Fibroblast of skin of scalp (primary cell): ENCODE results near the gene CD1D. TPM values are rescaled to one million over a fixed set of nuclear protein-coding genes. Genes with fewer than 3 reads are reported as not detected.
"Not testable (repeated sequence)": the region's sequence is repeated elsewhere in the genome, so short reads cannot be mapped to it uniquely, and the experiment has no call there.

Experiments
- DNase-seq: peaks from one replicate; pipeline ENCODE4 v3.0.0-alpha.2; 2013
- polyA plus RNA-seq, 2 experiments: library from polyadenylated mRNA; unstranded; fragments of 120-200 nt; gene quantifications; one replicate each; pipeline ENCODE4 v1.2.1, GENCODE V29; 2013; ENCODE audit not compliant: insufficient read length in 2 of 2

The CD1D gene
- 0.08 TPM for polyA plus RNA-seq (2013, experiment 1 of 2; ENCODE audit: insufficient read length)
- 0.07 TPM for polyA plus RNA-seq (2013, experiment 2 of 2; ENCODE audit: insufficient read length)

DNA sequence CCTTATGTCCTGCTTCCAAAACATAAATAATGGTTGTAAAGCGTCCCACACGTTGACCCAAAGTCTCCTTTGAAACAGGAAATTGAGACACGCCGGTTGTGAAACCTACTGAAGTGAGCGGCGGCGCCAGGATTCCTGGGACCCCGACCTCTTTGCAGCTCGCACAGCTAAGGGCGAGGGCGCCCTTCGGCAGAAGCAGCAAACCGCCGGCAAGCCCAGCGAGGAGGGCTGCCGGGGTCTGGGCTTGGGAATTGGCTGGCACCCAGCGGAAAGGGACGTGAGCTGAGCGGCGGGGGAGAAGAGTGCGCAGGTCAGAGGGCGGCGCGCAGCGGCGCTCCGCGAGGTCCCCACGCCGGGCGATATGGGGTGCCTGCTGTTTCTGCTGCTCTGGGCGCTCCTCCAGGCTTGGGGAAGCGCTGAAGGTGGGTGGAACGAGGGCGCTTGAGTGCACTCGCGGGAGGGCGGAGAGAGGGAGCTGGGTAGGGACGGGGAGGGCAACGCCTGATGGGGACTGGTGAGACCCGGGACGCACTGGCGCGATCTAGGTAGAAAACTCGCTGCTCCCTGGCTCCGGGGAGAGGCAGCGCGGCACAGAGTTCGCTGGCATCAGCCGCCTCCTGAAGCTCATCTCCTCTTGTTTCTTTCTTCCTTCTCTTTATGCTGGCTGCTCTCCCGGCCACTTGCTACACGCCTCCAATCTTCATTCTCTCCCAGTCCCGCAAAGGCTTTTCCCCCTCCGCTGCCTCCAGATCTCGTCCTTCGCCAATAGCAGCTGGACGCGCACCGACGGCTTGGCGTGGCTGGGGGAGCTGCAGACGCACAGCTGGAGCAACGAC is at the start of gene CD1D:
TSS of gene CD1D (plus strand) at position 155 of the 836 bp plus-strand sequence. CDS start at position 362, 207 bp downstream.
- DNase-seq: no peak

- DNase-seq: no peak
These were observed 49.5 kb upstream of the CD1D start for GRCh38 chr1:158131217-158131616.

DNA sequence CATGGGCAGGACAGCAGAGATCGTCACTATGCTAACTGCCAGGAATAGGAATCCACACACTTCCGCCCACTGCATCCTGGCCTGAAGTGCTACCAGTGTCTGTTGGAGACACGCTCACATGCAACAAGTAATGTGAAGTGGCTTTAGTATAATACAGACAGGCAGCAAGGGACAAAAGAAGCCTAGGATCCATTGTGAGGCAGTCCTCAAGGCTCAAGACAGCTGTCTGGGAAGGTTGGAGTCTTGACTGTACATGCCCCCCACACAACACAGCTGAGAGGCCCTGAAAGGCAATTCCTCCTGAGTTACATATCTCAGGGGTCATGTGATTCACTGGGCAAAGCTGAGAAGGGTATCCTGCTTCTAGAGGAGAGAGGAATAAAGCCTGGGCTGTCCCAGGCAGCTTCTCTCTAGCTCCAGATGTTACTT is 39.9 kb upstream of the CD1D start:
- no peak for DNase-seq

- DNase-seq: peak; percentile 51
These were observed 35.4 kb upstream of the CD1D start for GRCh38 chr1:158145173-158145719.

GRCh38 chr1:158146165-158146564 is 34.5 kb upstream of the CD1D start:
- peak; percentile 9 for DNase-seq

DNA sequence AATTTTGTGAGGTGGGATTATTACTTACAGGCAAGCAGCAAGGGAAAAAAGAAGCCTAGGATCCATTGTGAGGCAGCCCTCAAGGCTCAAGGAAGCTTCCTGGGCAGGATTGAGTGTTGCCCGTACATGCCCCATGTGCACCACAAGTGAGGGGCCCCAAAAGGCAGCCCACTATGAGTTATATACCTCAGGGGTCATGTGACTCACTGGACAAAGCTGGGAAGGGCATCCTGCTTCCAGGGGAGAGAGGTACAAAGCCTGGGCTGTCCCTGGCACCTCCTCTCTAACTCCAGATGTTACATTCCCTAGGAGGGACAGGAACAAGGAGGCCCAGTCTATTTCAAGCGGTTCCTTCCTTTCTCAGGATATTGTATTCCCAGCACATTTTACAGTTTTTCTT is 34.0 kb upstream of the CD1D start:
- DNase-seq: no peak

GRCh38 chr1:158147401-158147800 is 33.3 kb upstream of the CD1D start:
- no peak for DNase-seq

GRCh38 chr1:158147869-158148268 is 32.8 kb upstream of the CD1D start:
- DNase-seq: no peak

DNA sequence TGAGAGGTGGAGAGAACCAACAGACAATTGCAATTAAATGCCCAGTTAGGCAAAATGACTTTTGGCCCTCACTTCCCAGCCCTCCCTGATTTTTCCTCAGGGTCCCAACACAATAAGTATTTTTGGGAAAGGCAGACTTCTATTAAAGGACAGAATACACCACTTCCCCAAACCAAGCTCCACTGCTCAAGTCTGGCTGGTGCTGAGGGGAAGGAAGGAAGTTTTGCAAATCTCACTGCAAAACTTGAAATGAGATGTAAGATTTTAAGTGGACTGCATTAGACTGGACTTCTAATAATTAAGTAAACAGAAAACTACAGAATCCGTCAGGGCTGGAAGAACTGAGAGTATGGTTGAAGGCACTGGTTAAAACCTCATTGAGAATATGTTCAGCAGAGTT is 32.2 kb upstream of the CD1D start:
- no peak for DNase-seq

DNA sequence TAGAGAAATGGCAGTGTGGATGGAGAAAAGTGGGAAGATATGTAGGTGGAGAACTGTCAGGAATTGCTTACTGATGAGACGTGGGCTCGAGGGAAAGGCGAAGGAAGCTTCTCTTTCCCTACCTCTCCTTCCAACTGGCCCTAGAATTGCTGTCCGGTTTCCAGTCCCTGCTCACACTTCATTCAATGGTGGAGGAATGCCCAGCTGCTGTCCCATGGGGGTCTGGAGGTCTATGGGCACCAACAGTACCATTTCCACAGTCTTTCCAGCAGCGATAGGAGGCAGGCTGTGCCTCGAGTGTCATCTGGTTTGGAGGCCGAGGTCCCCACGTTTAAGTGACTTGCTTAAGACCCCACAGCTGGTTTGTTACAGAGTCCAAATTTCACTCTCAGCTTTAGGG is 31.5 kb upstream of the CD1D start:
- no peak for DNase-seq

DNA sequence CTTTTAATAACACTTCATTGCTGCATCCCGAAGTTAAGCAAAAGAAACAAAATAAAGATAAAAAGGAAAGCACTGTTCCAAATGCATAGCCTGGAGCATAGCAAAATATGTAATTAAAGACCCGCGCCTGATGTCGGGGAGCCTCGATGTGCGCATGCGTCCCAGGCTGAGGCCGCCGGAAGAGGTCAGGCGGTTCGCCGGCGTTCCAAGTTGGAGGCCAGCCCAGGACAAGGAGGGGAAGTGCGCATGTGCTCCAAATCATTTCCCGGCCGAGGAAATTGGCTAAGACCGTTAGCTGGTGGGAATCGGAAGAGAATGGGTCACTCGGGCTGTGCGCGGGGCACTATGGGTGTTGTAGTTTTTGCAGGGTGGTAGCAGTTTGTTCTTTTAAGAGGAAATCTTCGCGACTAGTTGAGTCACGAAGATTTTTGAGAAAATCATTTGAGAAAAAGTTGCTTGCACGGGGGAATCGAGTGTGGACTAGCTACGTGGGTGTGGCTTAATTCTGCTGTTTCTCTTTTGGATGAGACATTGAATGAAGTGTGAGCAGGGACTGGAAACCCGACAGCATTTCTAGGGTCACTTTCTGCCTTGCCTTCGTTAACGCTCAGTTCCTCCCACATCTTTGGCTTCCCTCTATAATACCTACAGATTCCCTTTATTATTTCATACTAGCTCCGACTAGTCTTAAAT is 31.0 kb upstream of the CD1D start:
- DNase-seq: peak; percentile 98

DNA sequence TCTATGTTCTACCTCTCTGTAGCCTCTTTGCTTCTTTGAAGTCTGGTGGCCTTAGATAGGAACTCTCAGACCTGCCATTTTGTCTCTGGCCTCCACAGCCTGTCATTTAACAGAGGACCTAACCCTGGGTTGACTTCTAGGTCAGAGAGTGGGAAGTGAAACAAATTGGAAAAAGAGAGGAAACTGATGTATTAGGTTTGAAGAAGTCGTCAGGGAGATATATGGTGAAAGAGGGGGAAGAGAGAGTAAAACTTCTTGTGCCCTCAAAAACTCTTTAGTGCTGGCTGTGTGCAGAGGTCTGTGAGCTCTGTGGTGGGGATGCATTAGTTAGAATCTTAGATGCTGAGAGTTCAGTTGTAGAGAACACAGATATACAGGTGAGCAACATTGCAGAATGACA is 30.2 kb upstream of the CD1D start:
- no peak for DNase-seq

DNA sequence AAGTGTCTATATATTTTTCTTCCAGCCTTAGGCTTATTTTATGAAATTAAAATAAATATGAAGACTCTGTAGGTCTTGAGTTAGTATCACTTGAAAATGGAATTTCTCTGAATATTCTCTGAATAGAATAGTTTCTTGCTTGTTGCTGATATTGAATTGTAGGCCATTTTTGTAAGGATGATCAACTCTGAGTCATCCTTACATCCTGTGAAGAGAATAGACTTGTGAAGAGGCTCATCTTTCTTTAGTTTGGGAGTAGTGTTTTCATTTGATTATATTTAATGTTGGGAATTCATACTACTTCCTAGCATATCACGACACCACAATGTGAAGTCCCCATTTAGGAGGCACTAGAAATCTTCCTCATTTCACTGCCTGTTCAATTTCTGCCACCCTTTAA is 27.5 kb upstream of the CD1D start:
- DNase-seq: no peak

DNA sequence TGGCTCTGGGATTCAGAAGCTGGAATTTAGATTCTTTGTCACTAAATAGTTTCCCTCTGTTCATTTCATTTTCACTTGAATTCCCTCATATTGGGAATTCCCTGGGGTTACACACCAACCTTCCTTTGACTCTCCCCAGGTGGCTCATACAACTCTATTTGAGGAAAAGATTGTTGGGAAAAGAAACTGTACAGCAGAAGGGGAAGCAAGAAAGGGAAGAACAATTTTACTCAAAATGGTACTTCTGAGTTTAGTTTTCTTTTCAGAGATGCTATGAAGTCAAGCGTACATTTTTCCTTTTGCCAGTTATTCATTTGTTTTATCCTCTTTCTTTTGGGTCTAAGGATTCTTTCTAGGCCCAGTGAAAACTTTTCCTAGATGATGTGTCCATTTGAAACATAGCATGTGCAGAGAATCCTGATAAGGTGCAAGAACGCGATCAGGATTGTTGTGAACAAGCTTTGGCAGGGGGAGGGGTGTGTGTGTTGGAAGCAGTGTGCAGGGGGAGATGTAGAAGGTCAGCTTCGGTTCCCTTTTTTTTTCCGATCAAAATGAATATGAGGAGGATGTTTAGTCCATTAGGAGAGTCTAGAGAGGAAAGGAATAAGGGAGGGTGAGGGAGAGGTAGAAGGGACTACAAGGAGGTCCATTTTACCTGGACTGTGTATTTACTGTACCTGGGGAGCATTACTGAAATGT is 26.8 kb upstream of the CD1D start:
- no peak for DNase-seq

DNA sequence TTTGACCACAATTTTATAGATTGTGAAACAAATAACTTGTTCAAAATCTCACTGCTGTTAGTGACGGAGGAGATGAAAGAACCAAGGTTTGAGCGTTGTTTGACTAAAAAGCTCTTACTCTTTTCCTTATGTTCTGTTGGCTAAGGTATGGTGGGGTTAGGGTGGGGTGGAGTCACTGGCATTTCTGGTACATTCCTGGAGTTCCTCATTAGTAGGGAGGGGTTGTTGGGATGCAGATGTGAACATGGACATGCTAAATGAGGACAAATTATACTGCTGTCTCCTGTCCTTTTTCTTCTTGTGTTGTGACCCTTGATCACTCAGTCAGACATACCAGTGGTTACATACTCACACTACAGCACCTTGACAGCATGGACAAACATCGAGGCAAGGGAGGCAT is 26.2 kb upstream of the CD1D start:
- DNase-seq: no peak

GRCh38 chr1:158155673-158156072 is 25.0 kb upstream of the CD1D start:
- DNase-seq: no peak

DNA sequence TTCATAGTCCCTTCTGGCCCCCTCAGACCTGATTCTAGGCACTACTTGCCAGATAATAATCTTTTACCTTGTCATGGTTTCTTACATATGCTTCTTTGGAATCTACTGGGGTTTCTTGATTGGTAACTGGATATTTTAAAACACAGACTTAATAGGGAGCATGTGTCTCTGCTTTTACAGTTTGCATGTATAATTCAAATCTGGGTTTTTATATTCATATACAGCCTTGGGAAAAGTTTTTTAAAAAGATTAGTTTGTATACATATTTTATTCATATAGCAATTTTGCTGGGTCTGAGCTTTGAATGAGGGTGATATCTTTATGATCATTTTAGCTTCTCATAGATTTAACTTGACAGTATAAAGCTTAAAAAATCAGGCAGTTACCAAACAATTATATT is 21.1 kb upstream of the CD1D start:
- no peak for DNase-seq

GRCh38 chr1:158161446-158161845 is 19.2 kb upstream of the CD1D start:
- no peak for DNase-seq

- DNase-seq: no peak
These were observed 17.4 kb upstream of the CD1D start for GRCh38 chr1:158163000-158163947.

DNA sequence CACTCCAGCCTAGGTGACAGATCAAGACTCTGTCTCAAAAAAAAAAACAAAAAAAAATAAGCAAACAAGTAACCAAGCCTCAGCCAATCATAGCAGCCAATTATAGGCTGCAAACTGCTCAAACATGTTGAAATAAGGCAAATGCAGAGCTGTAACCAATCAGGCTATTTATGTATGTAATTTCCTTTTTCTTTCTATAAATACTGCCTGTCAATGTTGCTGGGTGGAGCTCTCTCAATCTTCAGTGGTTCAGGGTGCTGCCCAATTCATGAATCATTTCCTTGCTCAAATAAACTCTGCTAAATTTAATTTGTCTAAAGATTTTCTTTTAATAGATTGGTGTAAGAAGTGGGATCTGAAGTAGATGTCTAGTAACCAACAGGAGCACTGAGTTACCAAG is 11.6 kb upstream of the CD1D start:
- no peak for DNase-seq

- DNase-seq: not testable (repeated sequence)
These were observed 4.8 kb upstream of the CD1D start for GRCh38 chr1:158175915-158176314.

GRCh38 chr1:158176399-158176798 is 4.3 kb upstream of the CD1D start:
- DNase-seq: no peak
